ENCODE data around the gene ITGA3.

The ITGA3 gene

GRCh38 chr17:50020841-50021599 is 34.9 kb upstream of the ITGA3 start:
- DNase-seq (ENCODE audit: low read depth, low spot score) = no peak
- no peak overlapping the region for H3K4me3 ChIP-seq (ENCODE audit: low read depth, low read length)
- no peak for TF ChIP-seq CTCF (IDR thresholded peaks at IDR 0.05; ENCODE audit: low read depth, low read length)
- in situ Hi-C loops (cut with HindIII; ENCODE audit: low sequenced_read_pairs) = no loop called here

GRCh38 chr17:50021681-50022370 is 34.1 kb upstream of the ITGA3 start:
- H3K4me3 ChIP-seq (ENCODE audit: low read depth, low read length) = no peak overlapping the region
- no peak for DNase-seq (ENCODE audit: low read depth, low spot score)
- in situ Hi-C loops (cut with HindIII; ENCODE audit: low sequenced_read_pairs) = no loop called here
- no peak for TF ChIP-seq CTCF (IDR thresholded peaks at IDR 0.05; ENCODE audit: low read depth, low read length)

- no peak for TF ChIP-seq CTCF (IDR thresholded peaks at IDR 0.05; ENCODE audit: low read depth, low read length)
- no peak for DNase-seq (ENCODE audit: low read depth, low spot score)
- H3K4me3 ChIP-seq (ENCODE audit: low read depth, low read length) = no peak overlapping the region
- in situ Hi-C loops (cut with HindIII; ENCODE audit: low sequenced_read_pairs) = no loop called here
Measured at GRCh38 chr17:50022463-50023130, 33.3 kb upstream of the ITGA3 start.

- in situ Hi-C loops (cut with HindIII; ENCODE audit: low sequenced_read_pairs) = no loop called here
- DNase-seq (ENCODE audit: low read depth, low spot score) = no peak
- H3K4me3 ChIP-seq (ENCODE audit: low read depth, low read length) = no peak overlapping the region
- no peak for TF ChIP-seq CTCF (IDR thresholded peaks at IDR 0.05; ENCODE audit: low read depth, low read length)
Measured at GRCh38 chr17:50023520-50023919, 32.4 kb upstream of the ITGA3 start.

GRCh38 chr17:50024808-50025207 is 31.1 kb upstream of the ITGA3 start:
- no peak for DNase-seq (ENCODE audit: low read depth, low spot score)
- H3K4me3 ChIP-seq (ENCODE audit: low read depth, low read length) = no peak overlapping the region
- in situ Hi-C loops (cut with HindIII; ENCODE audit: low sequenced_read_pairs) = no loop called here
- no peak for TF ChIP-seq CTCF (IDR thresholded peaks at IDR 0.05; ENCODE audit: low read depth, low read length)

GRCh38 chr17:50026046-50026675 is 29.7 kb upstream of the ITGA3 start:
- in situ Hi-C loops (cut with HindIII; ENCODE audit: low sequenced_read_pairs) = no loop called here
- H3K4me3 ChIP-seq (ENCODE audit: low read depth, low read length) = no peak overlapping the region
- no peak for DNase-seq (ENCODE audit: low read depth, low spot score)
- no peak for TF ChIP-seq CTCF (IDR thresholded peaks at IDR 0.05; ENCODE audit: low read depth, low read length)

All from astrocyte of the spinal cord (primary cell).